Activated T-cell treated with anti-CD3 and anti-CD28 coated beads for 24 hours (primary cell): ENCODE data around the gene CD1C.
"Not testable (repeated sequence)": the region's sequence is repeated elsewhere in the genome, so short reads cannot be mapped to it uniquely, and the experiment has no call there.

Experiments used
- DNase-seq: peaks from one replicate; pipeline ENCODE4 v3.0.0-alpha.2; 2020; ENCODE audit warnings: low read depth

The CD1C gene

GRCh38 chr1:158289811-158290210, at the start of gene CD1C:
TSS of gene CD1C (plus strand) at chr1:158289923. CDS start at chr1:158290065, 142 bp downstream.
- no peak for DNase-seq

- DNase-seq: no peak
Measured at GRCh38 chr1:158246650-158247049, 43.1 kb upstream of the CD1C start.

GRCh38 chr1:158248118-158248517, 41.6 kb upstream of the CD1C start:
- DNase-seq: no peak

GRCh38 chr1:158248771-158249170, 41.0 kb upstream of the CD1C start:
- no peak for DNase-seq

GRCh38 chr1:158249646-158250045, 40.1 kb upstream of the CD1C start:
- no peak for DNase-seq

- DNase-seq: no peak
Measured at GRCh38 chr1:158251163-158251562, 38.6 kb upstream of the CD1C start.

- DNase-seq: no peak
Measured at GRCh38 chr1:158255656-158256055, 34.1 kb upstream of the CD1C start.

GRCh38 chr1:158256747-158257146, 33.0 kb upstream of the CD1C start:
- not testable (repeated sequence) for DNase-seq

- DNase-seq: no peak
Measured at GRCh38 chr1:158257888-158258287, 31.8 kb upstream of the CD1C start.

- DNase-seq: no peak
Measured at GRCh38 chr1:158259117-158259516, 30.6 kb upstream of the CD1C start.

GRCh38 chr1:158272681-158273080, 17.0 kb upstream of the CD1C start:
- DNase-seq: no peak

- DNase-seq: no peak
Measured at GRCh38 chr1:158274797-158275196, 14.9 kb upstream of the CD1C start.

- DNase-seq: not testable (repeated sequence)
Measured at GRCh38 chr1:158282421-158282820, 7.3 kb upstream of the CD1C start.

GRCh38 chr1:158283965-158284364, 5.8 kb upstream of the CD1C start:
- no peak for DNase-seq

- peak; percentile 2 for DNase-seq
Measured at GRCh38 chr1:158285756-158286241, 3.9 kb upstream of the CD1C start.

- DNase-seq: no peak
Measured at GRCh38 chr1:158286487-158286886, 3.2 kb upstream of the CD1C start.

- DNase-seq: no peak
Measured at GRCh38 chr1:158286941-158287346, 2.8 kb upstream of the CD1C start.

GRCh38 chr1:158290321-158290844, 660 bp downstream of the CD1C start:
- no peak for DNase-seq

- DNase-seq: no peak
Measured at GRCh38 chr1:158295791-158296190, 6.1 kb downstream of the CD1C start.

- no peak for DNase-seq
Measured at GRCh38 chr1:158310623-158311022, 20.9 kb downstream of the CD1C start.

- DNase-seq: no peak
Measured at GRCh38 chr1:158311066-158311465, 21.3 kb downstream of the CD1C start.

GRCh38 chr1:158323866-158324265, 34.1 kb downstream of the CD1C start:
- DNase-seq: no peak

GRCh38 chr1:158324395-158324794, 34.7 kb downstream of the CD1C start:
- no peak for DNase-seq

- no peak for DNase-seq
Measured at GRCh38 chr1:158327481-158327880, 37.8 kb downstream of the CD1C start.

- no peak for DNase-seq
Measured at GRCh38 chr1:158328426-158328825, 38.7 kb downstream of the CD1C start.
